Measurements from ENCODE around the gene APOBEC3A. TPM values are rescaled to one million over a fixed set of nuclear protein-coding genes. Genes with fewer than 3 reads are reported as not detected.

Gene APOBEC3A
- total RNA-seq, 4 donors from 2014 or later, result 0.75 to 0.76 TPM; not detected in 2

GRCh38 chr22:38921120-38921519 is 36.3 kb upstream of the APOBEC3A start:
- no peak for DNase-seq
- no peak overlapping the region for H3K4me3 ChIP-seq
- no peaks in the 10 kb centered on the region for H3K27me3 ChIP-seq
- intact Hi-C loops (cut with DNase I; ENCODE audit: low total_unique reads), result no loop called here
- in situ Hi-C loops (cut with MboI; ENCODE audit: low sequenced_read_pairs in 4 of 4), result no loop called here
- H3K36me3 ChIP-seq, result no peaks in the 10 kb centered on the region
- ATAC-seq, result no peak
- H3K27ac ChIP-seq, result no peak overlapping the region
- peaks cover 12 to 13% of the 10 kb centered on the region in 2 donors for H3K4me1 ChIP-seq
- no peak for TF ChIP-seq POLR2A (IDR thresholded peaks at IDR 0.05)
- TF ChIP-seq CTCF (IDR thresholded peaks at IDR 0.05 in 4 of 5, conservative IDR thresholded peaks at IDR 0.05 in 1 of 5), result no peak
- H3K9me3 ChIP-seq, result no peaks in the 10 kb centered on the region

DNA sequence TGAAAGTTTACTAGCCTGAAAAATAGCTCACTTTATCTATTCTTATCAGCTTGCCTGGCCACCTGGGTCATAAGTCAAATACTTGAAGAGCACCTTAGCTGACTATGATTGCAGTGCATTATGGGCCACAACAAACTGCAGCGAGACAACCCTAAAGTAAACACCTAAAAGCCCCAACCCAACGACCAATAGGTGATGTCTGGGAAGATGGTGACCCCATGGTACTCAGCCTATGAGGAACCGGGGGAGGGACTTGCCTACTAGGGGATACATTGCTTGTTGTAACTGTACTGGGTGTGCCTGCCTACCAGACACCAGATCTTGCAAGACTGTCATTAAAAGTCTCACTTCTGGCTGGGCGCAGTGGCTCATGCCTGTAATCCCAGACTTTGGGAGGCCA is 35.6 kb upstream of the APOBEC3A start:
- intact Hi-C loops (cut with DNase I; ENCODE audit: low total_unique reads), result no loop called here
- no peak for ATAC-seq

GRCh38 chr22:38923463-38924346 is 33.7 kb upstream of the APOBEC3A start:
- peak; percentile 55 to 81 for DNase-seq
- Histone ChIP-seq H3K9me3 (no peaks in the 10 kb centered on the region), H3K4me1 (peaks cover 18 to 19% of the 10 kb centered on the region in 2 donors), H3K27me3 (no peaks in the 10 kb centered on the region), H3K27ac (peak overlapping the region; percentile 66 to 83 (median 82)), H3K4me3 (peak overlapping the region; percentile 36 to 48 (median 39)), H3K36me3 (no peaks in the 10 kb centered on the region)
- in situ Hi-C loops (cut with MboI; ENCODE audit: low sequenced_read_pairs in 4 of 4) (no loop called here), intact Hi-C loops (cut with DNase I; ENCODE audit: low total_unique reads) (no loop called here)
- peak; percentile 17 to 43 for TF ChIP-seq POLR2A (IDR thresholded peaks at IDR 0.05)
- no peak for TF ChIP-seq CTCF (IDR thresholded peaks at IDR 0.05 in 4 of 5, conservative IDR thresholded peaks at IDR 0.05 in 1 of 5)
- peak; percentile 95 to 97 for ATAC-seq

More for the DNA sequence above, 35.6 kb upstream of the APOBEC3A start:
- no peak overlapping the region for H3K4me3 ChIP-seq
- in situ Hi-C loops (cut with MboI; ENCODE audit: low sequenced_read_pairs in 4 of 4), result no loop called here
- no peaks in the 10 kb centered on the region for H3K27me3 ChIP-seq
- H3K9me3 ChIP-seq, result no peaks in the 10 kb centered on the region
- no peak overlapping the region for H3K27ac ChIP-seq
- H3K36me3 ChIP-seq, result no peaks in the 10 kb centered on the region
- peaks cover 12 to 13% of the 10 kb centered on the region in 2 donors for H3K4me1 ChIP-seq
- TF ChIP-seq CTCF (IDR thresholded peaks at IDR 0.05 in 4 of 5, conservative IDR thresholded peaks at IDR 0.05 in 1 of 5) (no peak), POLR2A (IDR thresholded peaks at IDR 0.05) (no peak)
- no peak for DNase-seq

GRCh38 chr22:38924347-38924952 is 33.0 kb upstream of the APOBEC3A start:
- TF ChIP-seq CTCF (IDR thresholded peaks at IDR 0.05 in 4 of 5, conservative IDR thresholded peaks at IDR 0.05 in 1 of 5) (no peak), POLR2A (IDR thresholded peaks at IDR 0.05) (no peak)
- DNase-seq (peak in 1 of 2 donors; percentile 65), ATAC-seq (peak; percentile 73)
- intact Hi-C loops (cut with DNase I; ENCODE audit: low total_unique reads) (no loop called here), in situ Hi-C loops (cut with MboI; ENCODE audit: low sequenced_read_pairs in 4 of 4) (no loop called here)
- no peaks in the 10 kb centered on the region for H3K9me3 ChIP-seq
- peak overlapping the region; percentile 36 to 48 (median 39) for H3K4me3 ChIP-seq
- H3K27ac ChIP-seq, result peak overlapping the region; percentile 66 to 83 (median 82)
- no peaks in the 10 kb centered on the region for H3K27me3 ChIP-seq
- H3K4me1 ChIP-seq, result peaks cover 18 to 19% of the 10 kb centered on the region in 2 donors
- no peaks in the 10 kb centered on the region for H3K36me3 ChIP-seq
